Neural progenitor cell (in vitro differentiated cells): Measurements from ENCODE around the gene ABI3BP.

ENCODE experiments used
- EZH2 ChIP-seq: fragments of 200-600 bp; sonication (generic); IDR thresholded peaks from 2 replicates; pipeline ENCODE4 v1.6.1; 2017; ENCODE audit warnings: antibody characterized with exemption, mild to moderate bottlenecking, moderate library complexity
- EZH2phosphoT487 ChIP-seq: fragments of 200-600 bp; sonication (generic); IDR thresholded peaks from 2 replicates; pipeline ENCODE4 v1.6.1; 2017; ENCODE audit warnings: antibody characterized with exemption
- TF ChIP-seq, protein P1 (sequence below): fragments of 200-600 bp; sonication (generic); IDR thresholded peaks from 2 replicates; pipeline ENCODE4 v1.5.1; 2017; ENCODE audit warnings: antibody characterized with exemption, mild to moderate bottlenecking

DNA sequence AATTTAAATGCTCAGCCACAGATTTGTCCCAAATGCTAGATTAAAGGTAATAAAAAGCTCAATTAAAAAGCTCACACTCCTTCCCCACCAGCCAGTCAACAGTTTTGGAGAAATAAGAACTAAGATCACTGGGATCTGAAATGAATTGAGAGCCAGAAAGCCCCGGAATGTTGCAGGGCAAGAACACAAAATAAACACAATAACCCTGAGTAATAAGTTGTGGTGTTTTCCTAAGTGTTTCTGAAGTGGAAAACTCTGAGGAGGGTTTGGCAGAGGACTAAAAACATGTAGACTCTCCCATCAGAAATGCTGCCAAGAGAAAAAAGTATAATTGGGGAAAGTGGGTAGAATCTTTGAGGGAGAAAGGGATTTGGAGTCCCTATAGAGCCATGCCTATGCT lies 127.8 kb downstream of the ABI3BP start:
- TF ChIP-seq, protein P1, sequence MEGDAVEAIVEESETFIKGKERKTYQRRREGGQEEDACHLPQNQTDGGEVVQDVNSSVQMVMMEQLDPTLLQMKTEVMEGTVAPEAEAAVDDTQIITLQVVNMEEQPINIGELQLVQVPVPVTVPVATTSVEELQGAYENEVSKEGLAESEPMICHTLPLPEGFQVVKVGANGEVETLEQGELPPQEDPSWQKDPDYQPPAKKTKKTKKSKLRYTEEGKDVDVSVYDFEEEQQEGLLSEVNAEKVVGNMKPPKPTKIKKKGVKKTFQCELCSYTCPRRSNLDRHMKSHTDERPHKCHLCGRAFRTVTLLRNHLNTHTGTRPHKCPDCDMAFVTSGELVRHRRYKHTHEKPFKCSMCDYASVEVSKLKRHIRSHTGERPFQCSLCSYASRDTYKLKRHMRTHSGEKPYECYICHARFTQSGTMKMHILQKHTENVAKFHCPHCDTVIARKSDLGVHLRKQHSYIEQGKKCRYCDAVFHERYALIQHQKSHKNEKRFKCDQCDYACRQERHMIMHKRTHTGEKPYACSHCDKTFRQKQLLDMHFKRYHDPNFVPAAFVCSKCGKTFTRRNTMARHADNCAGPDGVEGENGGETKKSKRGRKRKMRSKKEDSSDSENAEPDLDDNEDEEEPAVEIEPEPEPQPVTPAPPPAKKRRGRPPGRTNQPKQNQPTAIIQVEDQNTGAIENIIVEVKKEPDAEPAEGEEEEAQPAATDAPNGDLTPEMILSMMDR: no peak
- no peak for TF ChIP-seq EZH2
- TF ChIP-seq EZH2phosphoT487: no peak
